GM12878 (cell line): ENCODE results near the gene GLTP. TPM values are rescaled to one million over a fixed set of nuclear protein-coding genes. Genes with fewer than 3 reads are reported as not detected.

Experiments
- ATAC-seq: fragments of 200-7000 bp; cut with Tn5 transposase; 3 replicates; pipeline ENCODE4 v1.9.1; 2020; ENCODE audit warnings: mild to moderate bottlenecking, moderate library complexity
- BruUV-seq: library from RNA; stranded (reverse); fragments of 400-500 nt; replicated peaks from 2 replicates; lab custom pipeline; 2021; lab: Mats Ljungman, UMichigan
- CTCF ChIA-PET: fragments of 300-600 bp; sonication (Branson Sonifier 250); formaldehyde crosslinking; extraction: SDS; loops from one replicate; lab custom pipeline; 2021; ENCODE audit warnings: inconsistent platforms; lab: Yijun Ruan, JAX
- POLR2A ChIA-PET: fragments of 350-600 bp; formaldehyde crosslinking; extraction: SDS; loops from one replicate; lab custom pipeline; 2021; ENCODE audit warnings: inconsistent platforms; lab: Charles Lee
- RAD21 ChIA-PET: fragments of 300-600 bp; sonication (Branson Sonifier 250); formaldehyde crosslinking; loops from one replicate; lab custom pipeline; 2023; ENCODE audit warnings: antibody characterized with exemption; ENCODE audit not compliant: unreplicated experiment; lab: Charles Lee
- SMC1A ChIA-PET: fragments of 300-600 bp; sonication (Branson Sonifier 250); formaldehyde crosslinking; loops from one replicate; lab custom pipeline; 2023; ENCODE audit not compliant: unreplicated experiment, uncharacterized antibody; lab: Charles Lee
- DNase-seq: peaks from one replicate; pipeline ENCODE4 v3.0.0-alpha.2; 2011; ENCODE audit warnings: low read depth, low spot score
- FAIRE-seq: peaks from 3 replicates; lab custom pipeline; 2011; peaks lifted over from hg19 to GRCh38; lab: Jason Lieb, UNC
- H2AFZ ChIP-seq: 2 replicates; pipeline ENCODE4 v1.6.0; 2011; ENCODE audit warnings: low read depth, low read length, control low read depth; ENCODE audit not compliant: control insufficient read depth
- H3K27ac ChIP-seq: 2 replicates; pipeline ENCODE4 v1.5.1; 2011; ENCODE audit warnings: control low read depth; ENCODE audit not compliant: control insufficient read depth, insufficient read depth
- H3K27me3 ChIP-seq, 2 experiments: replicated peaks in 1 of 2; 2 replicates each; pipeline versions ENCODE4 v1.6.0 to v1.6.1; 2011; ENCODE audit warnings: low read length in 1 of 2; ENCODE audit not compliant: control insufficient read depth in 2 of 2, insufficient read depth in 2 of 2
- H3K36me3 ChIP-seq, 2 experiments: 2 replicates each; pipeline ENCODE4 v1.5.1; 2011; ENCODE audit warnings: low read length in 1 of 2; ENCODE audit not compliant: control insufficient read depth in 2 of 2, insufficient read depth in 2 of 2
- H3K4me1 ChIP-seq: 2 replicates; pipeline ENCODE4 v1.6.1; 2011; ENCODE audit warnings: mild to moderate bottlenecking, low read length, moderate library complexity, mixed read lengths; ENCODE audit not compliant: control insufficient read depth, insufficient read depth
- H3K4me2 ChIP-seq: 2 replicates; pipeline ENCODE4 v1.6.0; 2011; ENCODE audit warnings: control low read depth; ENCODE audit not compliant: control insufficient read depth, insufficient read depth
- H3K4me3 ChIP-seq: fragments of 200-600 bp; sonication (generic); 2 replicates; pipeline ENCODE4 v1.5.1; 2016
- H3K79me2 ChIP-seq: 2 replicates; pipeline ENCODE4 v1.6.0; 2011; ENCODE audit warnings: low read length; ENCODE audit not compliant: control insufficient read depth, insufficient read depth
- H3K9ac ChIP-seq: 2 replicates; pipeline ENCODE4 v1.8.0; 2011; ENCODE audit warnings: low read length, control low read depth, mixed read lengths; ENCODE audit not compliant: control insufficient read depth, insufficient read depth
- H3K9me3 ChIP-seq: replicated peaks from 3 replicates; pipeline ENCODE4 v1.5.1; 2011; ENCODE audit warnings: mild to moderate bottlenecking, low read length; ENCODE audit not compliant: control insufficient read depth, insufficient read depth
- H4K20me1 ChIP-seq: 2 replicates; pipeline ENCODE4 v1.6.0; 2011; ENCODE audit not compliant: control insufficient read depth, insufficient read depth
- CBX3 ChIP-seq: fragments of 200-600 bp; sonication (generic); IDR thresholded peaks from 2 replicates; pipeline ENCODE4 v1.6.1; 2016; ENCODE audit warnings: low read depth, borderline replicate concordance
- CREM ChIP-seq: IDR thresholded peaks from 2 replicates; pipeline ENCODE4 v1.6.1; 2014; ENCODE audit warnings: antibody characterized with exemption, low read depth
- GABPA ChIP-seq: IDR thresholded peaks from 2 replicates; pipeline ENCODE4 v1.6.1; 2014; ENCODE audit warnings: antibody characterized with exemption, low read depth, mild to moderate bottlenecking, inconsistent platforms
- HSF1 ChIP-seq: fragments of 150-350 bp; IDR thresholded peaks from 2 replicates; pipeline ENCODE4 v1.6.1; 2014; ENCODE audit warnings: mild to moderate bottlenecking, low read depth, low read length
- MEF2B ChIP-seq: fragments of 450-650 bp; IDR thresholded peaks from 2 replicates; pipeline ENCODE4 v1.6.1; 2018; ENCODE audit warnings: mild to moderate bottlenecking, moderate library complexity; ENCODE audit not compliant: partially characterized antibody, poor library complexity, severe bottlenecking
- MTA3 ChIP-seq: IDR thresholded peaks from 2 replicates; pipeline ENCODE4 v1.6.1; 2012; ENCODE audit warnings: low read length, inconsistent platforms, borderline replicate concordance
- PML ChIP-seq: IDR thresholded peaks from 2 replicates; pipeline ENCODE4 v1.6.1; 2012; ENCODE audit warnings: low read length, inconsistent platforms
- RAD21 ChIP-seq: IDR thresholded peaks from 2 replicates; pipeline ENCODE4 v1.6.1; 2011; ENCODE audit warnings: mild to moderate bottlenecking, low read depth, low read length, moderate library complexity; ENCODE audit not compliant: insufficient read depth
- SRF ChIP-seq, 2 experiments: IDR thresholded peaks; 2 replicates each; pipeline ENCODE4 v1.6.1; 2011; ENCODE audit warnings: low read depth in 2 of 2, low read length in 2 of 2, mild to moderate bottlenecking in 1 of 2, moderate library complexity in 1 of 2
- ZNF207 ChIP-seq: fragments of 450-650 bp; IDR thresholded peaks from 2 replicates; pipeline ENCODE4 v1.6.1; 2014; ENCODE audit warnings: antibody characterized with exemption, mild to moderate bottlenecking, borderline replicate concordance
- ZNF217 ChIP-seq: fragments of 450-650 bp; IDR thresholded peaks from 2 replicates; pipeline ENCODE4 v1.6.1; 2017; ENCODE audit warnings: antibody characterized with exemption, mild to moderate bottlenecking
- WGBS: methylation state at CpG from one replicate; pipeline ENCODE4 v1.1.6; 2016; ENCODE audit warnings: low lambda C conversion rate; ENCODE audit not compliant: insufficient replicate concordance, insufficient coverage; ENCODE audit errors: missing lambda C conversion rate; 5-methylcytosine and 5-hydroxymethylcytosine counted together
- in situ Hi-C: fragments of 300-500 bp; cut with MboI; formaldehyde crosslinking; loops from 9 replicates; pipeline ENCODE4 v1.14.3; 2018; ENCODE audit warnings: mixed read lengths
- intact Hi-C: fragments of 100-400 bp; cut with micrococcal nuclease; formaldehyde crosslinking; loops from one replicate; pipeline ENCODE4 v1.14.2; 2022; ENCODE audit not compliant: unreplicated experiment
- polyA plus RNA-seq, 11 experiments: library from polyadenylated mRNA; depleted of rRNA in 4 of 11; unstranded in 6 of 11; stranded (reverse) in 5 of 11; fragments of >200 nt; fragmentation: Nextera tagmentation in 4 of 11; fragmentation: Illumina TruSeq in 1 of 11; extraction: Ambion mirVana in 4 of 11; extraction: Trizol in 1 of 11; gene quantifications; 1 replicate in 1 of 11; 2 replicates in 10 of 11; pipeline versions ENCODE4 v1.2.1 to v1.2.3, GENCODE V29; 2011 to 2016; ENCODE audit warnings: inconsistent platforms in 2 of 11, missing spikeins in 2 of 11, low read depth in 1 of 11
- total RNA-seq, 4 experiments: library from RNA; depleted of rRNA in 3 of 4; stranded (reverse); fragments of >200 nt in 3 of 4; fragmentation: Illumina TruSeq in 1 of 4; extraction: Trizol in 1 of 4; gene quantifications; 2 replicates each; pipeline versions ENCODE4 v1.2.1 to v1.2.3, GENCODE V29; 2013 to 2021

GLTP gene
- total and polyA plus RNA-seq, 10 of the 15 experiments (the other 5 are each of a cell fraction or from before 2014, with no cell fraction given) = 16.8 to 44.0 (median 25.3) TPM

DNA sequence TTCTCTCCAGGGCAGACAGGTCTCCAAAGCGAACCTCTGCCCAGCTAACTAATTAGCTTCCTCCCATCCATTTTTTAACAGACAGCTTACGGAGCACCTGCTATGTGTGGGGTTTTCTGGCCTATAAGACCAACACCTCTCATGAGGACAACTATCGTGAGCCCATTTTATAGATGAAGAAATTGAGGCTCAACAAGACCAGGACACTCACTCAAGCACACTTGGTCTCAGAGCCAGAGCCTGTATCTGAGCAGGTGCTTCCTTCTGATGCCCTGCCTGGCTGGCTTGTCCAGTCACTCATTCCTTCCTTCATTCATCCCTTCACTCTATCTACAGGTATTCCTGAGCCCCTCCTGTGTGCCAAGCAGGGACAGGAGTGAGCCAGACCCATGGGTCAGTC is 53.3 kb downstream of the GLTP start:
- WGBS = 58% methylated on average over 3 of the region's 3 CpGs
- TF ChIP-seq MEF2B (no peak), SRF (IDR thresholded peaks at IDR 0.05; ENCODE audit: low read depth in 2 of 2, low read length in 2 of 2) (no peak), ZNF217 (no peak), GABPA (no peak), MTA3 (no peak), ZNF207 (no peak), CREM (no peak), PML (no peak), RAD21 (no peak), CBX3 (no peak), HSF1 (no peak)
- no peak for FAIRE-seq

More for the DNA sequence above, 53.3 kb downstream of the GLTP start:
- no peaks in the 10 kb centered on the region for H3K36me3 ChIP-seq
- no TSS peak for BruUV-seq
- DNase-seq (no peak), ATAC-seq (no peak)
- in situ Hi-C loops (no loop called here), intact Hi-C loops (no loop called here)
- ChIA-PET SMC1A (no interaction called here), CTCF (interaction anchor here (0.9 to 1.1 kb wide), 2 partner anchors 8 to 21 kb away, joined by 4 to 6 read pairs; no protein-coding TSS in a partner anchor), POLR2A (no interaction called here), RAD21 (no interaction called here)
- no peaks in the 10 kb centered on the region for H3K9me3 ChIP-seq
- peaks cover 0 to 5% of the 10 kb centered on the region in 2 experiments; a peak in 2 of 4 replicates for H3K27me3 ChIP-seq
- H3K79me2 ChIP-seq = no peaks in the 10 kb centered on the region
- H2AFZ ChIP-seq = no peak overlapping the region
- no peak overlapping the region for H3K4me3 ChIP-seq
- H3K4me2 ChIP-seq = no peak overlapping the region
- H3K9ac ChIP-seq = no peak overlapping the region
- H3K4me1 ChIP-seq = no peaks in the 10 kb centered on the region
- H4K20me1 ChIP-seq = no peaks in the 10 kb centered on the region
- H3K27ac ChIP-seq = no peak overlapping the region
